GM12872 (cell line): ENCODE data around the gene PHLDA3.

Source experiments
- TF ChIP-seq, protein P1 (sequence below): IDR thresholded peaks from 3 replicates; pipeline ENCODE4 v1.5.1; 2011; ENCODE audit warnings: low read depth, mild to moderate bottlenecking, low read length, moderate library complexity; ENCODE audit not compliant: insufficient read depth

Gene PHLDA3

DNA sequence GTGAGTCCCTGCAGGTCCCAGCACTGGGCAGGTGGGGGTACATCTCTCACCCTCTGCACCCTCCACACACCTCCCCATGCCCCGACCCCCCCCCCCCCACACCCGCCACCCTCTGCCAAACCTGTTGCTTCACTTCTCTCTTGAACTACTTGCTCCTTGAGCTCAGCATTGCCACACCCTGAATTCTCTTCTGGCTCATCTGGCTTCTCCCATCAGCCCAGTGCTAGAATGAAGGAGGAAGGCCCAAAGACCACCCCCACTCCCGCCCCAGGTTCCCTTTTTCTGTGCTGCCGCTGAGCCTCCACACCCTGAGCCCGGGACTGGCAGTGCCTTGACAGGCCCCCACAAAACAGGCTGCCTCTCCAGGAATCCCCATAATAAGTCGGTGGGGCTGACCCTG, 41.0 kb downstream of the PHLDA3 start:
- TF ChIP-seq, protein P1, sequence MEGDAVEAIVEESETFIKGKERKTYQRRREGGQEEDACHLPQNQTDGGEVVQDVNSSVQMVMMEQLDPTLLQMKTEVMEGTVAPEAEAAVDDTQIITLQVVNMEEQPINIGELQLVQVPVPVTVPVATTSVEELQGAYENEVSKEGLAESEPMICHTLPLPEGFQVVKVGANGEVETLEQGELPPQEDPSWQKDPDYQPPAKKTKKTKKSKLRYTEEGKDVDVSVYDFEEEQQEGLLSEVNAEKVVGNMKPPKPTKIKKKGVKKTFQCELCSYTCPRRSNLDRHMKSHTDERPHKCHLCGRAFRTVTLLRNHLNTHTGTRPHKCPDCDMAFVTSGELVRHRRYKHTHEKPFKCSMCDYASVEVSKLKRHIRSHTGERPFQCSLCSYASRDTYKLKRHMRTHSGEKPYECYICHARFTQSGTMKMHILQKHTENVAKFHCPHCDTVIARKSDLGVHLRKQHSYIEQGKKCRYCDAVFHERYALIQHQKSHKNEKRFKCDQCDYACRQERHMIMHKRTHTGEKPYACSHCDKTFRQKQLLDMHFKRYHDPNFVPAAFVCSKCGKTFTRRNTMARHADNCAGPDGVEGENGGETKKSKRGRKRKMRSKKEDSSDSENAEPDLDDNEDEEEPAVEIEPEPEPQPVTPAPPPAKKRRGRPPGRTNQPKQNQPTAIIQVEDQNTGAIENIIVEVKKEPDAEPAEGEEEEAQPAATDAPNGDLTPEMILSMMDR, result no peak

DNA sequence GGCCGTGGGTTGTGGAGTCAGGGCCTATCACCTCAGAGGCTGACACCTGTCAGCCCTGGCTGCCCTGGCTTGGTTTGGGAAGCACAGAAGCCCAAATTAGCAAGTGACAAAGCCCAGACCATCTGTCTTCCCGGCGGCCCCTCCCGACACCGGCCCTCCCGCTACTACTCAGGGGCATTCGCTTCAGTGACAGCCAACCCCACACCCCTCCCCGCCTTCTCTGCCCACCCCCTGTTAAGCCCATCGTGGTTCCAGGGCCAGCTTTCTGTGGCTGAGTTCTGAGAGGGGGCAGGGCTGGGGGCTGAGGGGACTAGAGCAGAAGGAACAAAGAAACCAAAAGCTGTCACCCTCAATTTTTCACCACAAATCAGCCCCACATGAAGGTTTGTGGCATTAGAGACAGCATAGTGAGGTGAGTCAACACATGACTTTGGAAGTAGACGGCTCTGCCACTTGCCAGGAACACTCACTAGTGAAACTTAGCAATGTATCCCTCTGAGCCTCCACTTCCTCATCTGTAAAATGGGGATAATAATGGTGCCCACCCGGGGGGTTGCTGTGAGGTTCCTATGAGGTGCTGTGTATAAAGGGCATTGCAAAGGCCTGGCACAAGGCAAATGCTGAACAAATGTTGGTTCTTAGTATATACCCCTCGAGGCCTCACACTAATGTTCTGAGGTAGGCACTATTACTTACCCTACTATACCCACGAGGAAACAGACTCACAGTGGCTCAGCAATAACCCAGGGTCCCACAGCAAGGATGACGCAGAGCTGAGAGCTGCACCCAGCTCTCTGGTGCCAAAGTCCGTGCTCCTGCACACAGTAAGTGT, 42.3 kb downstream of the PHLDA3 start:
- TF ChIP-seq, protein P1, result no peak

DNA sequence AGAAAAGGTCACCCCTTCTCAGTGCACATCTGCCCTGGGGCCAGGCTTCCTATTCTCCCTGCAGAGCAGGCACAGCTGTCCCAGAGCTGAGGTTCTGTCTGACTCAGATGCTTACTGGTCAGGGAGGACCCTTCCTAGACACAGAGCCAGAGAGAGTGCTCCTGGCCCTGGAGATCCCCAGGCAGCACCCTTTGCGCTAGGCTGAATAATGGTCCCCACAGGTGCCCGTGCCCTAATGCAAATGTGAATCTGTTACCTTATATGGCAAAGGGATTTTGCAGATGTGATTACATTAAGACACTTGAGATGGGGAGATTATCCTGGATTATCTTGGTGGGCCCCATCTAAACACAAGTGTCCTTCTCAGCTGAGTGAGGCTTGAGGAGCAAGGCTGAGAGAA, 44.8 kb downstream of the PHLDA3 start:
- TF ChIP-seq, protein P1, result no peak

DNA sequence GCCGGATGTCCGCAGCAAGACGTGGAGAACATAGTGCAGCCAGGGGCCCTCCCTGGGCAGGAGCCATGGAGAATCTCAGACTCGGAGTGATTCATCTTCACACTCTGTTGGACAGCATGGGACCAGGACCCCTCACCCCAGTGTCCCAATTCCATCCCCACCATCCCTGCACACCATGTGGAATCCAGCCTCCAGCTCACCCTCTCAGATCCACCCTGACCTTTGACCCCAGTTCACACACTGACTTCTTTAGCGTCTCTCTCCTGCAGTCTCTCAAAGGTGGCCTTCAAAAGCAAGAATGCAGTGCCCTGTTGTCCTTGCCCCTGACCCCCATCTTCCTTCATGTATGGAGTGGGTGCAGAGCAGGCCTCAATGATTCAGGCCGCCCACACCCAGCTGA, 45.3 kb downstream of the PHLDA3 start:
- TF ChIP-seq, protein P1, result no peak

DNA sequence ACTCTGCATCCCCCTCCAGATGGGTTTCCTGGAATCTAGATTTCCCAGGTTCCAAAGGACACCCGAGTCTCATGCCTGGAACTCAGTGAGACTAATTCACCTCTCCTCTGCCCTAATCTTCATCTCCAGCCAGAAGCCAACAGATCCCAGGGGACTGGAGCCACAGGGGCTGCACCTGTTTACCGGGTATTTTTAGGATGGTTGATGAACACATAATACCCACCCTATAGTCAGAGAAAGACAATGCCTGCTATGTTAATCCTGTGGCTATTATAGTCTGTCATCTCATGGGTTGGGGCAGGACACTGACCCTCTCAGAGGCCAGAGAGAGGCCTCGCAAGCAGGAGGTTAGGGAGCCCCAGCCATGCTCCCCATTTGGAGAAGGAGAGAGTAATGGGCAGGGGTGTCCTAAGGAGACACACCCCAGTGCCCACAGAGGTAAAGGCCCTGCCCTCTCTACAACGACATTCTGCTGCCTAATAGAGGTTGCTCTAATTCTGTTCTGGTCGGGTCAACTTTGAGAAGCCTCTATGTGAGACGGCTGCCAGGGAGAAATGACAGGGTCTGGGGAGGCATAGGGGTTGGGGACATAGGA, 46.5 kb downstream of the PHLDA3 start:
- TF ChIP-seq, protein P1, result no peak

DNA sequence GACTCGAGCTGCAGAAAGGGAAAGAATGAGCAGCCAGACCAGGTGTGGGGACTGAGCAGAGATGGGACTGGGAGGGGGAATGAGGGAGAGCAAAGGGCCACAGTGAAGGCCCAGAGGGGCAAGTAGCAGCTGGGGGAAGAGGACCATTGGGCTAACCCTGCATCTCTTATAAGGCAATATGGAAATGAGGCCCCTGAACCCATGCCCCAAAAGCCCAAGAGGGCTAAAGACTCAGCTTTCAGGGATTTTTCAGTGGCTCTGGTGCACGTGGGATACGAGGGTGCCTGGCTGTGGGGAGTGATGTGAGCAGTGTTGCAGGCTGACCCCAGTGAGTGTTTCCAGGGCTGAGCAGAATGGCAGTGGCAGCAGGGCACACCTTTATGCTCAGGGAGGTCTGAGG, 47.0 kb downstream of the PHLDA3 start:
- TF ChIP-seq, protein P1, result no peak

DNA sequence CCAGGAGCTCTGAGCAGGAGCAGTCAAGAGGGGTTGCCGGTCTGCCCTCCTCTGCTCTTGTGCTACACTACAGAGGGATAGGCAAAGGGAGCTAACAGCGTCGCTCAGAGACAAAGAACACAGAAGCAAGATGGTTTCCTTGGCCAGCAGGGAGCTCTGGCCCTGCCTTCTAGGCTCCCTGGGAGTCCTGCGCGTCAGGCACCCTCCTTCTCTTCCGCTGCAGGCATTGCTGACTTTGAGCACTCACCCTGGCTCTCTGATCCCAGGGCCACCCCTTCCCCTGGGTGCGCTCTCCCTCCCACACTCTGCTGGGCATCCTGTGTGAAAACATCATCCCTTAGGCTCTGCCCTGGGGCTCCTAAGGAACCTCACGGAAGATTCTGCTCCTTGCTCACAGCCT, 47.9 kb downstream of the PHLDA3 start:
- TF ChIP-seq, protein P1, result no peak
